GM18870 (cell line): Measurements from ENCODE around the gene ADM2.

Experiments
- ATAC-seq: cut with Tn5 transposase; IDR thresholded peaks from one replicate; pipeline ENCODE4 v1.9.1; 2021; ENCODE audit warnings: moderate library complexity; ENCODE audit not compliant: unreplicated experiment

The ADM2 gene

GRCh38 chr22:50523806-50524675, 42.7 kb downstream of the ADM2 start:
- ATAC-seq, result no peak

DNA sequence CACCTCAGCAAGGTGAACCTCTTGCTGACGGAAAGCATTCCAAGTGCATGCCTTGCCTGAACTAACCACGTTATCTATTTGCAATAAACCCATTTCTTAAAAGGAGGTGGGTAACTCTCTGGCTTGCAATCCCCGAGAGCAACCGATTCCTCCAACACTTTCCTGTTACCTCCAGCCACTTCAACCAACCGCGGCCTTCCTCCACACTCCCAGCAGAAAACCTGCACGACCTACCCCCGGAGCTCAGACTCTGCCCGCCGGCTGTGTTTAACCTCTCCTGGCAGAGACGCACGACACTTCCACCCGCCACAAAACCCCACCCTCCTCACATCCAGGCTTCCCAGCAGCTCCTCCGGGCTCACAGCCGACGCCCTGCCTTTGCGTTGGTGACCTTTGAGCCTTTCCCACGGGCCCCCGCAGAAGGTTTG, 43.3 kb downstream of the ADM2 start:
- no peak for ATAC-seq

DNA sequence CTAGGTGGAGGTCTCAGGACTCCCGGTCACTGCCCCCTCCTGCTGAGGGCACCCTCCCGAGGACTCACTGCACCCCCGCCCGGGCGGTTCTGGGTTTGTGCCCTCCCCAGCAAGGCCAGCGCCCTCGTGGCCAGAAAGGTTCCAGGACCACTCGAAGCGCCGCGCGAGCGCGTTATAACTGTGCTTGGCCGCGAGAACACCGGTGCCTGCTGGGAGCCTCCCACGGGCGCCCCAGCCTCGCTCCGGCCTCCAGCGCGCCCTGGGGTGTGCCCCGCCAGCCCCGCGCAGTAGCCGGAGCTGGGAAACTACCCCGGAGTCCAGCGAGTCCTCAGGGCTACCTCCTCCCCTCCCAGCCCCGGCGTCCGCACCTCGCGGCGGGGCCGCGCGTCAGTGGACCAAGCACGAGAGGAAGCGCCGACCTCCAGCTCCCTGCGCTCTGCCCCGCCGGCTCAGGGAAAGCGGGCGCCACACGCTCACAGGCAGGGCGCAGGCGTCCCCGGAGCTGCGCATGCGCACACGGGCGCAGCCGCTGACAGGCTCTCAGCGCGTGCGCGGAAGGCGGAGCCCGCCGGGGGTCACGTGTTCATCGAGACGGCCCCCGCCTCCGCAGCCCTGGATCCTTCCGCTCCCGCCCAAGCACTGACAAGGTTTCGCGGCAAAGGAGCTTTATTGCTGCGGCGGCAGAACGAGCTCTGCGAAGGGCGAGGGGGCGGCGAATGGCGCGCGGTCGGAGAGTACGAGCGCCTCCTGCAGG, 43.9 kb downstream of the ADM2 start, which contains the start of gene SCO2:
SCO2 (minus strand) TSS at position 495 of the 754 bp plus-strand sequence. CDS start 1,187 bp downstream, outside the sequence.
- no peak for ATAC-seq

DNA sequence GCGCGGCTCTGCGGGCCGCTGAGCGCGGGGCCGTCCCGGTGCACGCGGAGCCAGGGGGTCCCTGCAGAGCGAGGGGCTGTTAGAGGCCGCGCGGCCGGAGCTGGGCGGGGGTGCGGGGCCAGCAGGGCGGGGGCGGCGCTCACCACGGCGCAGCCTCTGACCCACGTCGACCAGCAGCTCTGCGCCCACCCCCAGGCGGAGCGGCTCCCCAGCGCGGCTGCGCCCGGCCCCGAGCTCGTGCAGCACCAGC, 44.4 kb downstream of the ADM2 start:
- no peak for ATAC-seq

DNA sequence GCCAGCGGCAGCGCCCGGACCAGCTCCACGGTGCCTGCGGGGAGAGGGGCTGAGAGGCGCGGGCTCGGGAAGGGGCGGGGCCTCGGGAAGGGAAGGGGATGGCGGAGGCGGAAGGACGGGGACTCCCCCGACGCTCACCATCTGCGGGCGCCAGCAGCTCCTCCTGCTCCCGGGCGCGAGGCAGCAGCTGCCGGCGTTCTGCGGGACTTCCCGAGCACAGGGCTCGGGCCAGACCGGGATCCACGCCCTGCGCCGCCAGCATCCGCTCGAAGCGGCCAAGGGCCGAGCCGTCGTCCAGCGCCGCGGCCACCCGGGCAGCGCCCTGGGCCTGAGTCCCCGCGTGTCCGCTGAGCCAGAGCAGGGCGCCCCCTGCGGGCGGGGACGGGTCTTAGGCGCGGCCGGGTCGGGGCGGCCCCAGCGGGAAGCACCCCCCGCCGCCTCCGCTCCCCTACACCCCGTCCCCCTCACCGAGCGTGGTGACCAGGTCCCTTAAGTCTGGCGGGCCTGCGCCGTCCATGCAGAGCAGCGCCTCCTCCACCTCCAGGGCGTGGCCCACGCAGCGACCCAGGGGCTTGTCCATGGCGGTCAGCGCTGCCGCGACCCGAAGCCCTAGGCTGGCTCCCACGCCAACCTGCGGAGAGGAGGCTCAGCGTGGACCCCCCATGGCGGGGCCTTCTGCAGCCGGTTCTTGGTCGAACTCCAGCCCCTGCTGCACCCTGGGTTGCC, 44.9 kb downstream of the ADM2 start:
- ATAC-seq, result no peak

DNA sequence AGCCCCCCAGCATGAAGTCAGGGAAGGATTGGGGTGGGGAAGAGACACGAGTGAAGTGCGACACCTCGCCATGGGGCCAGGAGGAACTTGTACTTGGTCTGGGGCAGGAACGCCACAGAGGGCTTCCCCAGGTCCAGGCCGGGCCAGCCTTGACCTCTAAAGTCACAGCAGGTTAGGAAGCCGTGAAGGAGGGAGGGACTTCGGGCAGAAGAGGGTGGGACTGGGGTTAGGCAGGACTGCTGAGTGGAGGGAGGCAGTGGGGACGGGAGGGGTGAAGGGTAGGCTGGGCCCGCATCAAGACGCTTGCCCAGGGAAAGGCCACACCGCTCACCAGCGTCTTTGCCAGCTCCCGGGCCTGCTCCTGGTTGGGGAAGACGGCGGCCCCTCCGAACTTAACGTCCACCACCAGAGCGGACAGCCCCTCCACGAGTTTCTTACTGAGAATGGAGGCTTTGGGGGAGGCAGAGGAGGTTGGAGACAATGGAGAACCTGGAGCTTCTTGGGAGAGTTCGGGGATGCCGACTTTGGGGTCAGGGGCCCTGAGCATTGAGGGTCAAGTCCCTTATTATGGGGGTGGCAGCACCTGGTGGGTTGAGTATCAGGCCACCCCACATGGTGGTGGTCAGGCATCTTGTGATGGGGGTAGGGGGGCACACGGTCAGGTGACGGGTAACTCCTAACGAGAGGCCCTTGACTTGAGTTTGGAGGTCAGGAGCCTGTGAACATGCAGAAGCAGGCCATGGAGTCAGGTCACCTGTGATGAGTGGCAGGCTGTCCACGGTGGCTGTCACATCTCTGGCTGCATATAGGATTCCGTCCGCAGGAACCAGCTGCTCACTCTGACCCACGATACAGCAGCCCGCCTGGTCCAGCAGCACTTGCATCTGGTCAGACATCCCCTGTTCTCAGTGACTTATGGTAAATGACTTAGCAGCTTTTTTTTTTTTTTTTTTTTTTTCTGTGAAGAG, 45.8 kb downstream of the ADM2 start:
- no peak for ATAC-seq

- no peak for ATAC-seq
Observed at GRCh38 chr22:50527921-50528681, 46.8 kb downstream of the ADM2 start.

- ATAC-seq, result no peak
Observed at GRCh38 chr22:50528682-50529415, 47.5 kb downstream of the ADM2 start.

- no peak for ATAC-seq
Observed at GRCh38 chr22:50529416-50529896, 48.1 kb downstream of the ADM2 start.

DNA sequence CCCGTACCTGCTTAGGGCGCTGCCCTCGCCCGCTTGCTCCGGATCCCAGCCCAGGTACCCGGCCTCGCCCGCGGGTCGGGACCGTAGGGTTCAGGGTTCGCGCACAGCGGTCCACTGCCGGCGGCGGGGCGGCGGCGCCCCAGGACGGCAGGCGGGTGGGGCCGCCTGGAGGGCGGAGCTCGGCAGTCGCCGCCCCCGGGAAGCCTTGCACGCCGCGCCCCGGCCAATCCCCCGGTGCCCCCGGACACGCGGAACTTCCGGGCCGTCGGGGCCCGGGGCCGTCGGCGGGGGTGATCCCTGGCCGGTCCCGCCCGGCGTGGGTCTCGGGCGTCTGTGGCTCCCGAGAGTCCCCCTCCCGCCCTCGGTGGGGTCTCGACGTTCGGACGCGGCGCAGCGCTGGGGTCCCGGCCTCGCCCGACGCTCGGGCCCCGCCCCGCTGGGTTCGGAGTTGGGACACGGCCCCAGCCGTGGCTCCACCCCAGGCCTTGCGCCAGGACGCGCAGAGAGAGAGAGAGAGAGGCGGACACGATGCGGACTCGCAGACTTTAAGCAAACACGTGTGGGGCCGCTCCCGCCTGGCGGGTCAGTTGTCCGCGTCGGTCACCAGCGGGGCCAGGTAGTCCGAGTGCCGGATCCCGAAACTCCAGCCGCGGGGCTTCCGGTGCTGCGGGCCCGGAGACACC, 48.7 kb downstream of the ADM2 start, which contains the start of gene TYMP:
TYMP (minus strand) TSS at position 116 of the 683 bp plus-strand sequence. CDS start 303 bp downstream, outside the sequence.
- no peak for ATAC-seq

DNA sequence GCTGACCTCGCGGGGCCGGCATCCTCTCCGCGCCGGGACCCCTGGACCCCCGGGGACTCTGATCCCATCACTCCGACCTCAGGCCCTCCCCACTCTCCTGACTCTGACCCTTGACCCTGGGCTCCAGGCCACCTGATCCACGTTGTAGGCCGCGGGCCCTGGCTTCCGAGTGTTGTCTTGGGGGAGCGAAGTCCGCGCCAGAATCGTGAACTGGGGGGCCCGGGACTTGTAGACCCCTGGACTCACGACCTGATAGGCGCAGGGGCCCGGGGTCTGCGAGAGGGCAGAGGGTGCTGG, 49.2 kb downstream of the ADM2 start:
- ATAC-seq, result no peak

- ATAC-seq, result no peak
Observed at GRCh38 chr22:50530877-50531545, 49.7 kb downstream of the ADM2 start.

DNA sequence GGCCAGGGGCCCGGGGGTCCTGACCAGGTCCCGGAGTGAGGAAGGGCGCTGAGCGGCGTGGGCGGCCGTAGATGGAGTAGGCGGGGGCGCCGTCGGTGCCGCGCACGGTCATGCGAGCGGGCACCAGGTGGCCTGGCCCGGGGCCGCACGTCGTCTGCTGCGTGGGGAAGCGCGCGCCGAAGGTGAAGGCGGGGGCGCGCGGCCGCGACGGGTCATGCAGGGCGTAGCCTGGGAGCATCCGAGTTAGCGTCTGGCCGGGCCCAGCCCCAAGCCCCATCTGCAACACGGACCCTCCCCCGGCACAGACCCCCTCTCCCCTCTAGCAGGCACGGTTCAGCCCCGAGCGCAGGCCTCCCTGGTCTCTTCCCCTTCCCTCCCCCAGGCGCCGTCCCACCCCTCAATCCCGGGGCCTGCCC, 50.2 kb downstream of the ADM2 start:
- no peak for ATAC-seq

GRCh38 chr22:50531962-50532674, 50.8 kb downstream of the ADM2 start:
- ATAC-seq, result no peak

DNA sequence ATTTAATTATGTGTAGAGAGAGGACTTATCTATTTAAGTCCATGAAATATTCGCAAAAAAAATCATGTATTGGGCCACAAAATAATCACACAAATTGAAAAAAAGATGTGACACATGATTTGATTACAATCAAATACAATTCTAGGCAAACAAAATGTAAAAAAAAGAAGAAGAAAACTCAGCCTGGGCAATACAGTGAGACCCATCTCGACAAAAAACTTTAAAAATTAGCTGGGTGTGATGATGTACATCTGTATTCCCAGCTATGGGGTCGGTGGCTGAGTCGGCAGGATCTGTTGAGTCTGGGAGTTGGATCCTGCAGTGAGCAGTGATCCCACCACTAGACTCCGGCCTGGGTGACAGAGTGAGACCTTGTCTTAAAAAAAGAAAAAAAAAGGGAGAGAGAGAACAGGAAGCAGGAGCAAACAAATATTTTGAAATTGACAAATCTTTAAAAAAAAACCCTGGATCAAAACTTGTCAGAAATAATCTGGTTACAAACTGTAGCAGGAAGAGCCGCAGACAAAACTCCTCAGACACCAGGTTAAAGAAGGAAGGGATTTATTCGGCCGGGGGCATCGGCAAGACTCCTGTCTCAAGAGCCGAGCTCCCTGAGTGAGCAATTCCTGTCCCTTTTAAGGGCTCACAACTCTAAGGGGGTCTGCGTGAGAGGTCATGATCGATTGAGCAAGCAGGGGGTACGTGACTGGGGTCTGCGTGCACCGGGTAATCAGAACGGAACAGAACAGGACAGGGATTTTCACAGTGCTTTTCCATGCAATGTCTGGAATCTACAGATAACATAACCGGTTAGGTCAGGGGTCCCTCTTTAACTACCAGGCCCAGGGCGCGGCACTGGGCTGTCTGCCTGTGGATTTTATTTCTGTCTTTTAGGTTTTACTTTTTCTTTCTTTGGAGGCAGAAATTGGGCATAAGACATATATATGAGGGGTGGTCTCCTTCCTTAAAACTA, 51.8 kb downstream of the ADM2 start:
- no peak for ATAC-seq
